IMR-90 (cell line): ENCODE measurements around the gene OTOG. TPM values are rescaled to one million over a fixed set of nuclear protein-coding genes. Genes with fewer than 3 reads are reported as not detected.

Source experiments
- ATAC-seq: fragments of 200-7000 bp; cut with Tn5 transposase; 2 replicates; pipeline ENCODE4 v1.9.1; 2020; ENCODE audit warnings: low read depth, mild to moderate bottlenecking, moderate library complexity
- BruUV-seq: library from RNA; stranded (reverse); fragments of 400-500 nt; replicated peaks from 2 replicates; lab custom pipeline; 2021; lab: Mats Ljungman, UMichigan
- CTCF ChIA-PET: fragments of 300-600 bp; formaldehyde crosslinking; extraction: SDS; loops from one replicate; lab custom pipeline; 2021; ENCODE audit warnings: antibody characterized with exemption; lab: Yijun Ruan, JAX
- POLR2A ChIA-PET: fragments of 300-600 bp; sonication (Branson Sonifier 250); formaldehyde crosslinking; loops from one replicate; lab custom pipeline; 2022; ENCODE audit warnings: antibody characterized with exemption; ENCODE audit not compliant: unreplicated experiment; lab: Charles Lee
- DNase-seq: peaks from one replicate; pipeline ENCODE4 v3.0.0; 2013
- H2AFZ ChIP-seq: replicated peaks from 2 replicates; pipeline ENCODE3; 2013; ENCODE audit warnings: low read length, mild to moderate bottlenecking; ENCODE audit not compliant: poor library complexity
- H2AK5ac ChIP-seq: 2 replicates; pipeline ENCODE4 v1.6.1; 2013; ENCODE audit warnings: low read depth, low read length, inconsistent platforms
- H2AK9ac ChIP-seq: replicated peaks from 2 replicates; pipeline ENCODE3; 2013; ENCODE audit warnings: mild to moderate bottlenecking, low read depth, low read length, moderate library complexity; ENCODE audit not compliant: poor library complexity
- H2BK120ac ChIP-seq: 2 replicates; pipeline ENCODE4 v1.6.1; 2013; ENCODE audit warnings: low read depth, low read length, inconsistent platforms
- H2BK15ac ChIP-seq: 3 replicates; pipeline ENCODE4 v1.6.1; 2013; ENCODE audit warnings: low read depth, low read length, inconsistent platforms
- H2BK20ac ChIP-seq: 2 replicates; pipeline ENCODE4 v1.6.1; 2013; ENCODE audit warnings: low read depth, mild to moderate bottlenecking, inconsistent platforms, low read length, moderate library complexity
- H2BK5ac ChIP-seq: 2 replicates; pipeline ENCODE4 v1.6.1; 2013; ENCODE audit warnings: mild to moderate bottlenecking, low read depth, low read length, inconsistent platforms; ENCODE audit not compliant: poor library complexity, severe bottlenecking
- H3K14ac ChIP-seq: replicated peaks from 2 replicates; pipeline ENCODE4 v1.6.1; 2013; ENCODE audit warnings: low read depth, low read length, inconsistent platforms
- H3K18ac ChIP-seq: 2 replicates; pipeline ENCODE4 v1.6.1; 2013; ENCODE audit warnings: low read depth, low read length, control low read depth
- H3K23ac ChIP-seq: 2 replicates; pipeline ENCODE4 v1.6.1; 2013; ENCODE audit warnings: low read depth, low read length, inconsistent platforms
- H3K27ac ChIP-seq: 2 replicates; pipeline ENCODE4 v1.5.1; 2013; ENCODE audit warnings: mild to moderate bottlenecking, control low read depth, low read length; ENCODE audit not compliant: insufficient read depth
- H3K27me3 ChIP-seq: 2 replicates; pipeline ENCODE4 v1.6.1; 2013; ENCODE audit warnings: low read length; ENCODE audit not compliant: control insufficient read depth, insufficient read depth
- H3K36me3 ChIP-seq: 2 replicates; pipeline ENCODE4 v1.6.1; 2013; ENCODE audit warnings: low read length, mixed read lengths; ENCODE audit not compliant: control insufficient read depth, insufficient read depth
- H3K4ac ChIP-seq: 2 replicates; pipeline ENCODE4 v1.6.1; 2013; ENCODE audit warnings: low read depth, low read length, inconsistent platforms
- H3K4me1 ChIP-seq: 2 replicates; pipeline ENCODE4 v1.6.1; 2013; ENCODE audit warnings: low read length, mixed read lengths; ENCODE audit not compliant: control insufficient read depth, insufficient read depth
- H3K4me2 ChIP-seq: 2 replicates; pipeline ENCODE4 v1.6.1; 2013; ENCODE audit warnings: low read depth, mild to moderate bottlenecking, control low read depth, low read length, moderate library complexity
- H3K4me3 ChIP-seq: 2 replicates; pipeline ENCODE4 v1.5.1; 2013; ENCODE audit warnings: low read depth, mild to moderate bottlenecking, control low read depth, low read length, moderate library complexity; ENCODE audit not compliant: insufficient read depth
- H3K56ac ChIP-seq: 2 replicates; pipeline ENCODE4 v1.6.1; 2013; ENCODE audit warnings: low read length, inconsistent platforms; ENCODE audit not compliant: insufficient read depth; ENCODE audit errors: extremely low read depth
- H3K79me1 ChIP-seq, 2 experiments: 2 replicates each; pipeline ENCODE4 v1.6.1; 2013; ENCODE audit warnings: low read length in 2 of 2, inconsistent platforms in 1 of 2, low read depth in 1 of 2
- H3K9ac ChIP-seq: 2 replicates; pipeline ENCODE4 v1.6.1; 2013; ENCODE audit warnings: low read depth, low read length, control low read depth
- H3K9me1 ChIP-seq: 2 replicates; pipeline ENCODE4 v1.6.1; 2013; ENCODE audit warnings: low read length, inconsistent platforms; ENCODE audit not compliant: insufficient read depth
- H3K9me3 ChIP-seq: 2 replicates; pipeline ENCODE4 v1.6.1; 2013; ENCODE audit warnings: low read length; ENCODE audit not compliant: control insufficient read depth, insufficient read depth
- H4K20me1 ChIP-seq: 2 replicates; pipeline ENCODE4 v1.6.1; 2013; ENCODE audit warnings: low read length, inconsistent platforms; ENCODE audit not compliant: insufficient read depth
- H4K5ac ChIP-seq: 2 replicates; pipeline ENCODE4 v1.6.1; 2013; ENCODE audit warnings: mild to moderate bottlenecking, low read depth, low read length, control low read depth
- H4K8ac ChIP-seq, 2 experiments: 2 replicates each; pipeline ENCODE4 v1.6.1; 2013; ENCODE audit warnings: low read depth in 2 of 2, low read length in 2 of 2, control low read depth in 1 of 2, inconsistent platforms in 1 of 2
- H4K91ac ChIP-seq: 2 replicates; pipeline ENCODE4 v1.6.1; 2013; ENCODE audit warnings: low read depth, low read length, inconsistent platforms; ENCODE audit not compliant: insufficient read depth
- BHLHE40 ChIP-seq: fragments of 150-350 bp; IDR thresholded peaks from 2 replicates; pipeline ENCODE4 v1.6.1; 2016; ENCODE audit warnings: mild to moderate bottlenecking, low read depth, low read length
- CEBPB ChIP-seq: IDR thresholded peaks from 2 replicates; pipeline ENCODE4 v1.6.1; 2012; ENCODE audit warnings: low read depth, low read length, improper control_type of control experiment
- MAFK ChIP-seq: IDR thresholded peaks from 2 replicates; pipeline ENCODE4 v1.6.1; 2012; ENCODE audit warnings: low read depth, low read length, improper control_type of control experiment
- NFE2L2 ChIP-seq: fragments of 150-350 bp; IDR thresholded peaks from 2 replicates; pipeline ENCODE4 v1.6.1; 2016; ENCODE audit warnings: low read depth, mild to moderate bottlenecking, low read length
- RAD21 ChIP-seq: IDR thresholded peaks from 2 replicates; pipeline ENCODE4 v1.6.1; 2012; ENCODE audit warnings: low read length, improper control_type of control experiment
- RCOR1 ChIP-seq: IDR thresholded peaks from 2 replicates; pipeline ENCODE4 v1.6.1; 2012; ENCODE audit warnings: mild to moderate bottlenecking, low read length, improper control_type of control experiment; ENCODE audit not compliant: insufficient replicate concordance
- RFX5 ChIP-seq: IDR thresholded peaks from 2 replicates; pipeline ENCODE4 v1.8.0; 2012; ENCODE audit warnings: low read depth, mild to moderate bottlenecking, low read length, moderate library complexity
- SMC3 ChIP-seq: fragments of 150-350 bp; IDR thresholded peaks from 2 replicates; pipeline ENCODE4 v1.6.1; 2016; ENCODE audit warnings: low read depth, mild to moderate bottlenecking, antibody characterized with exemption, low read length, moderate library complexity
- WGBS, 2 experiments: methylation state at CpG; one replicate each; pipeline versions ENCODE4 v1.1.5 to v1.1.7; 2013; ENCODE audit warnings: missing lambda C conversion rate in 2 of 2; ENCODE audit not compliant: insufficient read length in 1 of 2; ENCODE audit errors: extremely low coverage in 2 of 2; 5-methylcytosine and 5-hydroxymethylcytosine counted together
- dilution Hi-C: fragments of 300-500 bp; cut with HindIII; formaldehyde crosslinking; loops from one replicate; pipeline ENCODE4 v1.14.3; 2018; ENCODE audit warnings: low sequenced_read_pairs; ENCODE audit not compliant: unreplicated experiment
- in situ Hi-C: fragments of 300-500 bp; cut with MboI; formaldehyde crosslinking; loops from 3 replicates; pipeline ENCODE4 v1.14.3; 2019; ENCODE audit warnings: low sequenced_read_pairs, inconsistent platforms, mixed read lengths
- intact Hi-C: fragments of 100-400 bp; cut with micrococcal nuclease; formaldehyde crosslinking; loops from 2 replicates; pipeline ENCODE4 v1.10.0; 2022
- polyA plus RNA-seq, 3 experiments: library from polyadenylated mRNA; depleted of rRNA; stranded (reverse); fragments of >200 nt; gene quantifications; 2 replicates each; pipeline ENCODE4 v1.2.3, GENCODE V29; 2012; ENCODE audit warnings: low replicate concordance in 1 of 3
- total RNA-seq: library from RNA; depleted of rRNA; stranded (reverse); fragments of >200 nt; gene quantifications from 2 replicates; pipeline ENCODE4 v1.2.3, GENCODE V29; 2012
- TF ChIP-seq, protein P1 (sequence below): fragments of 150-350 bp; IDR thresholded peaks from 2 replicates; pipeline ENCODE4 v1.6.1; 2016; ENCODE audit warnings: low read depth, mild to moderate bottlenecking, low read length, moderate library complexity, borderline replicate concordance

Gene OTOG
- total and polyA plus RNA-seq, 2 of the 4 experiments (the other 2 are of a cell fraction) = not detected

DNA sequence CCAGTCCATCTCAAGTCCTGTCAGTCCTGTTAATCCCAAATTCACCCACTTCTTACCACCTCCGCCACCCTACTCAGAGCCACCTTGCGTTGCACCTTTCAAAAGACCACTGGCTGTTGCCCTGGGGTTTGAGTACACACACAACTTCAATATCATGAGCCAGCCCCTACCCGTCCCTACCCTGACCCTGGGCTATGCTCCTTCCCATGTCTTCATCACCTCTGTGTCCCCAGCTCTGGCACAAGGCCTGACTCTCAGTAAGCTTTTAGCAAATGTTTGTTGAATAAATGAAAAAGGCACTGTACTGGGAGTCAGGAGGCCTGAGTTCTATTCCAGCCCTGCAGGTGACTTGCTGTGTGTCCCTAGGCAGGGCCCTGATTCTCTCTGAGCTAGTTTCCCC, 26.5 kb downstream of the OTOG start:
- Histone ChIP-seq H3K4me1 (no peaks in the 10 kb centered on the region), H2AK9ac (no peak overlapping the region), H3K4me2 (no peak overlapping the region), H3K18ac (no peak overlapping the region), H4K8ac (no peak overlapping the region), H3K9me1 (no peaks in the 10 kb centered on the region), H4K5ac (no peak overlapping the region), H2BK20ac (no peak overlapping the region), H3K27me3 (peaks cover 1% of the 10 kb centered on the region; the same call in 1 of the 2 replicates), H3K23ac (no peak overlapping the region), H3K36me3 (no peaks in the 10 kb centered on the region), H3K9me3 (no peaks in the 10 kb centered on the region), H2BK5ac (no peak overlapping the region), H3K79me1 (no peaks in the 10 kb centered on the region), H2AK5ac (no peak overlapping the region), H3K27ac (no peak overlapping the region), H3K14ac (no peak overlapping the region), H2BK120ac (no peak overlapping the region), H2AFZ (no peak overlapping the region), H3K4me3 (no peak overlapping the region), H3K4ac (no peak overlapping the region), H3K56ac (no peak overlapping the region), H2BK15ac (no peak overlapping the region), H4K91ac (no peak overlapping the region), H3K9ac (no peak overlapping the region), H4K20me1 (no peaks in the 10 kb centered on the region)
- dilution Hi-C loops = no loop called here
- WGBS, 2 experiments = 75% methylated on average over 2 of the region's 3 CpGs; no CpG with 5 or more reads in 1 of the 2 experiments
- in situ Hi-C loops = no loop called here
- TF ChIP-seq SMC3 = no peak
- no peak for TF ChIP-seq MAFK
- TF ChIP-seq, protein P1, sequence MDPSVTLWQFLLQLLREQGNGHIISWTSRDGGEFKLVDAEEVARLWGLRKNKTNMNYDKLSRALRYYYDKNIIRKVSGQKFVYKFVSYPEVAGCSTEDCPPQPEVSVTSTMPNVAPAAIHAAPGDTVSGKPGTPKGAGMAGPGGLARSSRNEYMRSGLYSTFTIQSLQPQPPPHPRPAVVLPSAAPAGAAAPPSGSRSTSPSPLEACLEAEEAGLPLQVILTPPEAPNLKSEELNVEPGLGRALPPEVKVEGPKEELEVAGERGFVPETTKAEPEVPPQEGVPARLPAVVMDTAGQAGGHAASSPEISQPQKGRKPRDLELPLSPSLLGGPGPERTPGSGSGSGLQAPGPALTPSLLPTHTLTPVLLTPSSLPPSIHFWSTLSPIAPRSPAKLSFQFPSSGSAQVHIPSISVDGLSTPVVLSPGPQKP = no peak
- TF ChIP-seq RCOR1 = no peak
- TF ChIP-seq NFE2L2 = no peak
- TF ChIP-seq CEBPB = no peak
- no peak for TF ChIP-seq RFX5
- no peak for TF ChIP-seq RAD21
- no peak for TF ChIP-seq BHLHE40
- no peak for ATAC-seq
- CTCF ChIA-PET = no interaction called here
- no peak for DNase-seq
- intact Hi-C loops = no loop called here
- POLR2A ChIA-PET = no interaction called here
- no TSS peak for BruUV-seq
